ENCODE results near the gene SEC16A. TPM values are rescaled to one million over a fixed set of nuclear protein-coding genes. Genes with fewer than 3 reads are reported as not detected.
"Not testable (repeated sequence)": the region's sequence is repeated elsewhere in the genome, so short reads cannot be mapped to it uniquely, and the experiment has no call there.

The SEC16A gene
- polyA plus RNA-seq, 4 donors, result 50.7 to 72.4 (median 60.7) TPM

DNA sequence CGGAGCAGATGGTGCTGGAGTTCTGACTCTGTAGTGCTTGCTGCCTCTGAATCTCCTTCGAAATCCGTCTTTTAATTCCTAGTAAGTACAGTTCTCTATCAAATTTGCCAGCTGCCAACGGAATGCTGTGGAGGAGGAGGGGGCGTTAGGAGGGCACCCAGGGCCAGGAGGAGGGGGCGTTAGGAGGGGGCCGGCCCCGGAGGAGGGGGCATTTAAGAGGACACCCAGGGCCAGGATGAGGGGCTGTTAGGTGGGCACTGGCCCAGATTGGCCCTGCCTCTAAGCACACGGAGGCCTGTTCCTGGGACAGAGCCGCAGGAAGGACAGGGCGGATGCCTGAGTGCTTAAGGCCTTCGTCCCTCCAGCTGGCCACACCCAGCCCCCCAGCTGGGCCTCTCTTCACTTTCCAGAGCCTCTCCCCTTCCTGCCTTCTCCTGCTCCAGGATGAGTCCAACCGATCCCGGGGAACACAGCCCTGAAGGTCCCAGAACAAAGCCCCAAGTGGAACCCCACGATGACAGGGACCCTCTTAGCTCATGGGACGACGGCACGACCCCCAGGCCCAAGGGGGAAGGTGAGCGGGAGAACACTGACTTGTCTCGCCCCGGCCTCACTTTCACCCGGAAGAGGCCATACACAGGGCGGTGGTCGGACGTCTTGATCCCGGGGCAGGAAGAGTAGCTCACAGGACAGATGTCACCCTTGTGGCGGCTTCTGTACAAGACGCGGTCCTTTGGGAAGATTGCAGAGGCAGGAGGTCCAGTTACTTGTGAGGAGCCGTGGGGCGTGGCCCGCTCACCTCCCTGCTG, 53.0 kb downstream of the SEC16A start:
- DNase-seq (ENCODE audit: low read depth in 4 of 4, low spot score in 3 of 4), result no peak

DNA sequence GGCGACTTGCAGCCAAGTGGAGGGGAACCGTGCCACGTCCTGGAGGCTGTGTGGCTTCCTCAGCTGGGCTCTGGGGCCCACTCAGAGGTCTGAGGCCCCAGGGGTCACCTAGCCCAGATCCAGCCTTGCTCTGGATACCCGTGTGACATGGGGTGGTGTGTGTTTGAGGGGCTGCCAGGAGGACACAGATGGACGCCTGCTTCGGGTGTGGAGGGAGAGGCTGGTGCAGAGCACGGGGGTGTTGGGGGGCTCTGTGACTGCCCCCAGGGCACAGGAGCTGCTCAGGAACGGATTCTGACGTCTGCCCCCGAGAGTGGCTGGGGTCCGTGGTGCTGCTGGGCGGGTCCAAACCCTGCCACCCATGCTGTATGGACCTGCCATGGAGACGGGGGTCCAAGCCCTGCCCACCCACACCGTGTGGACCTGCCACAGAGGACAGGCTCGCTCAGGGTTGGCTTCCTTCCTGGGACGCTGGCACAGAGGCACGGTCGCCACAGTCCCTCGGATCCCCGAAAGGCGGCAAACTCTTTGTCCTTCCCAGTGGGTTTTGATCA, 53.7 kb downstream of the SEC16A start:
- no peak for DNase-seq (ENCODE audit: low read depth in 4 of 4, low spot score in 3 of 4)

DNA sequence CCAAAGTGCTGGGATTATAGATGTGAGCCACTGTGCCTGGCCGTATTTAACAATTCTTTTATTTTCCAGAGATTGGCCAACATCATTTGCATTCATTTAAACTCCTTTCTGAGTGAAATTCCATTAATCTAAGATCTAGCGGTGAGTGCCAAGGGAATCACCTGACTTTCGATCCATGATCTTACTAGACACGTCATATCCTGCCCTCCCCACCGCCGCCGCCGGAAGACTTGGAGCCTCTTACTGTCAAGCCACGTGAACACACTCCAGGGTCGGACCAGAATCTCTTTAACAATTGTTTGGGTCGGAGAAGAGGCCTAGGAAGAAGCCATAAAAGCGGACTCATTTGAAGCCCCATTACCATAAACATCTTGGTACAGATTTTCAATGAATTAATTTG, 56.1 kb downstream of the SEC16A start:
- no peak for DNase-seq (ENCODE audit: low read depth in 4 of 4, low spot score in 3 of 4)

DNA sequence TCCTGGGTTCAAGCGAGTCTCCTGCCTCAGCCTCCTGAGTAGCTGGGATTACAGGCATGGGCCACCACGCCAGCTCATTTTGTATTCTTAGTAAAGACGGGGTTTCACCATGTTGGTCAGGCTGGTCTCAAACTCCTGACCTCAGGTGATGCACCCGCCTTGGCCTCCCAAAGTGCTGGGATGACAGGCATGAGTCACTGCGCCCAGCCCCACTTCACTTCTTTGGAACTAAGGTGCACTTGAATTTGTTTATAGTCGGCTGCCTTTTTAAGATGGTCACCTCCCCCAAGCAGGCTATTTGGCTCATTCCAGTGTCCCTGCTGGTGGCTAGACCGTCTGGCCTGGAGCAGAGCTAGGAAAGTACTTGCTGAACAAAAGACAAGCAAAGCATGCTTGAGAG, 57.5 kb downstream of the SEC16A start:
- DNase-seq (ENCODE audit: low read depth in 4 of 4, low spot score in 3 of 4), result not testable (repeated sequence)

DNA sequence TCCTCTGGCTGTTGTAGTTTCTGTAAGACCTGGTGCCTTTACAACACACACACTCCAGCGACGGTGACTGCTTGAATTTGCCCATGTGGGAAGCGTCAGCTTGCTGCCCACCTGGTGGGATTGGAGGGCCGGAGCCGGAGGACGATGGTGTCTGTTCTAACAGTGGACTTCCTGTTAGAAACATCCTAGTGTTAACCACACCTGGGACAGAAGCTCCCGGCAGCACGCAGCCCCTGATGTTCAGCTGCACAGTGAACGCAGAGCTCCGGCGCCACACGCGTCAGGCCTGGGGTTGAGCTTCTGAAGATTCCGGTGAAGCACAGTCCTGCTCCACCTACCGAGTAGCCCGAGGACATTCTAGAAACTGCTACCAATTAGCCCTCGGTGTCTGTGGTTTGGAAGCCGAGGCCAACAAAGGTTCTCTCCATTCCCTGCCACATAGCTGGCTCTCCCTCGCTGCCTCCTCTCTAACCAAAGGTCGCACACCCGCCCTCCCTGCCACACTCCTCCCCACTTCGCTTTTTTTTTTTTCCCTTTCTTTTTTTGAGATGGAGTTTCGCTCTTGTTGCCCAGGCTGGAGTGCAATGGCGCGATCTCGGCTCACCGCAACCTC, 58.0 kb downstream of the SEC16A start:
- no peak for DNase-seq (ENCODE audit: low read depth in 4 of 4, low spot score in 3 of 4)

DNA sequence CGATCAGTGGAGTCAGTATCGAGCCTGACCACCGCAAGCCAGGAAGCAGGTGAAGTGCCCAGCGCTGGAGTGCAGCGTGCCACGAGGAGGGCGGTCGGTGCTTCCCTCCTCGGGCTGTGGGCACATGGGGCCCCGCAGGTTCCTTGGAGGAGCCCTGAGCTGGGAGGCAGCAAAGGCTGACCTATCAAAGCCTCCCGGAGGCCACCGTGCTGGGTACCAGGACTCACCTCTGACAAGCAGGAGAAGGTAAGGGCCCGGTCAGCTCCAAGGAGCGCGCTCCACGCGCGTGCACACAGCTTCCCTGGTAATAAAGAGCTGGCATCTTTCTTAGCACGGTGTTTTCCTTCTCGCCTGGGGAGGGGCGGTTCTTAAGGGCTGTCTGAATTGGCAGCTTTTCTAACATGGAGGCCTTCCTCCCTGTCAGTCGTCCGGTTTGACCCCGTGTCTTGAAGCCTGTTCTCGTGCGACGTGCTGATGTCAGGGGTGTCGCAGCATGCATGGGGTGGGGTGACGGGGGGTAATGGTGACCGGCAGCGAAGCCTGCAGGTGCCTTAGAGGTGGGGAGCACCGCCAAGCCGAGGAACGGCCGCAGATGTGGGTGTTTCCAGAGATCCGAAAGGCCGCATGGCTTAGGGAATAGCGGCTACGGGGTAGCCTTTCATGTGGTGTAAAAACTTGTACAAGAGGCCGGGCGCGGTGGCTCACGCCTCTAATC, 59.3 kb downstream of the SEC16A start:
- no peak for DNase-seq (ENCODE audit: low read depth in 4 of 4, low spot score in 3 of 4)

DNA sequence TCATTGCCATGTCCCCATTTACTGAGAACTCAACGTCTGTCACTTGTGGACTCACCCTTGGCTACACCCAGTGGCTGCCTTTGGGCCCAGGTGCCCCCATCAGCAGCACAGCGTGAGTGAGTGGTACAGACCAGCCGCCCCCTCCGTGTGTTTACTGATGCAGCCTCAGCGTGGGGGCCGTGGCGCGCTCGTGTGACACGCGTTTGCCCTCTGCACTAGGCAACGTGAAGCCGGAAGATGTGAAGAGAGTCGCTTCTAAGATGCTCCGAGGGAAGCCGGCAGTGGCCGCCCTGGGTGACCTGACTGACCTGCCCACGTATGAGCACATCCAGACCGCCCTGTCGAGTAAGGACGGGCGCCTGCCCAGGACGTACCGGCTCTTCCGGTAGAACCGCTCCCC, 60.0 kb downstream of the SEC16A start:
- DNase-seq (ENCODE audit: low read depth in 4 of 4, low spot score in 3 of 4), result no peak

DNA sequence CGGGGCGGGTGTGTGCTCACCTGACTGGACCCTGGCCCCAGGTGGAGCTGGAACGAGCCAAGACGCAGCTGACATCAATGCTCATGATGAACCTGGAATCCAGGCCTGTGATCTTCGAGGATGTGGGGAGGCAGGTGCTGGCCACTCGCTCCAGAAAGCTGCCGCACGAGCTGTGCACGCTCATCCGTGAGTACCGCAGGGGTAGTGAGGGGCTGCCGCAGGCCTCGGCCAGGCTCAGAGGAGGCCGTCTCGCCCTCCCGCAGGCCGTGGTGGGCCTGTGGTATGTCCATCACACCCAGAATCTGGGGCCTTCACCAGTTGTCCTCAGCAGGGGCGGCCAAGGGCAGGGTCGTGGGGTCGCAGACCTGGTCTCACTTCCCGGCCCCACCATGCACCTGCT, 61.0 kb downstream of the SEC16A start:
- DNase-seq (ENCODE audit: low read depth in 4 of 4, low spot score in 3 of 4), result no peak

DNA sequence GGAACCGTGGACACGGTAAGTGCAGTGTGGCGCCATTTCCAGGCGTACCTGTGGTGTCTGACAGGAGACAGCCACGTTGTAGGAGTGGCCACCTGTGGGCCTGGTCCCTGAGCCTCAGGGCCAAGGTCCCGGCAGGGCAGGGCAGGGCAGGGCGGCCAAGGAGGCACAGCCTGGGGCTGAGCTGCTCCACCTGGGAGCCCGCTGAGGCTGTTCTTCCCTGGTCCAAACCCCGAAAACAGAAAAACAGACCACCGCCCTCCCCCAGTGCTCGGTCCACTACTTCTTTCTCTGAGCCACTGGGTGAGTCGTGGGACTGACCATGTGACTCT, 63.8 kb downstream of the SEC16A start:
- DNase-seq (ENCODE audit: low read depth in 4 of 4, low spot score in 3 of 4), result no peak

DNA sequence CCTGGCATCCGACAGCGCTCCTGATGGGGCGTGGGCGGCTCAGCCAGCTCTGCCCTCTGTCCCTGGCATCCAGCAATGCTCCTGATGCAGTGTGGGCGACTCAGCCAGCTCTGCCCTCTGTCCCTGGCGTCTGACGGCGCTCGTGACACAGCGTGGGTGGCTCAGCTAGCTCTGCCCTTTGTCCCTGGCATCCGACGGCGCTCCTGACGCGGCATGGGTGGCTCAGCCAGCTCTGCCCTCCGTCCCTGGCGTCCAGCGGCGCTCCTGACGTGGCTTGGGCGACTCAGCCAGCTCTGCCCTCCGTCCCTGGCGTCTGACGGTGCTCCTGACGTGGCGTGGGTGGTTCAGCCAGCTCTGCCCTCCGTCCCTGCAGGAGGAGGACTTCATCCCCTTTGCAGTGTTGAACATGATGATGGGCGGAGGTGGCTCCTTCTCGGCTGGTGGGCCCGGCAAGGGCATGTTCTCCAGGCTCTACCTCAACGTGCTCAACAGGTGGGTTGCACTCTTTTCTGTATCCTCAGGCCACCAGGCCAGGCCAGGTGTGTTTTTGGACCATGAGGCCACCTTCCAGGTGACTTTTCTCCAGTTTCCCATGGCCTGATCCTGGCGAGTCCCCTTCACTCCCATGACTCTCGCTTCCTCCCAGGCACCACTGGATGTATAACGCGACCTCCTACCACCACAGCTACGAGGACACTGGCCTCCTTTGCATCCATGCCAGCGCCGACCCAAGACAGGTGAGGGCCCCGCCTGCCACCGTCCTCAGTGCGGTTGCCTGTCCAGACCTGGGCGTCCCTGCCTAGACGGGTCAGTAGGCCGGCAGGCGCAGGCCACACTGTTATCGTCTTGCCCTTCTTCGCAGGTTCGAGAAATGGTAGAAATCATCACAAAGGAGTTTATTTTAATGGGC, 64.4 kb downstream of the SEC16A start:
- DNase-seq (ENCODE audit: low read depth in 4 of 4, low spot score in 3 of 4), result no peak

DNA sequence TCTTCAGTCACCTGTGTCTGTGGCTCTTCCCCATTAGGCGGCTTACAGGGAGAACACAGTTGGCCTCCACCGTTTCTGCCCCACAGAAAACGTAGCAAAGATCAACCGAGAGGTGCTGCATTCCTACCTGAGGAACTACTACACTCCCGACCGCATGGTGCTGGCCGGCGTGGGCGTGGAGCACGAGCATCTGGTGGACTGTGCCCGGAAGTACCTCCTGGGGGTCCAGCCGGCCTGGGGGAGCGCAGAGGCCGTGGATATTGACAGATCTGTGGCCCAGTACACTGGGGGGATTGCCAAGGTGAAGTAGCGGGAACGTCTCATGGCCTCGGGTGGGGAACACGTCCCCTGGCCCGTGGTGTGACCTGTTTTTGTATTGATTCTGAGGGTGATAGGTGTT, 65.9 kb downstream of the SEC16A start:
- DNase-seq (ENCODE audit: low read depth in 4 of 4, low spot score in 3 of 4), result no peak

DNA sequence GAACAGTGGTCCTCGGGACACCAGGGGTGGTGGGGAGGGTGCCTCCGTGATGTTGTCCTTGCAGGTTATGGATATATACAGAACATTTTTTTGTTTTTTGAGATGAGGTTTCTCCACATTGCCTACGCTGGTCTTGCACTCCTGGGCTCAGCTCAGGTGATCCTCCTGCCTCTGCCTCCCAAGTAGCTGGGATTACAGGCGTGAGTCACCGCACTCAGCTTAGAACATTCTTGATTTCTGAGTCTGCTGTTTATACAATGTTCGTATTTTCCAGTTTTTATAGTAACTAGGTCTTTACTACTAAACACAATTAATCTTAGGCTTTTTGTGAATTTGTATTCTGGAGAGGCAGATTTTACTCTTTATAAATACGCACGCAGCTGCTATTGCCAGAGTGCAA, 66.4 kb downstream of the SEC16A start:
- DNase-seq (ENCODE audit: low read depth in 4 of 4, low spot score in 3 of 4), result no peak

DNA sequence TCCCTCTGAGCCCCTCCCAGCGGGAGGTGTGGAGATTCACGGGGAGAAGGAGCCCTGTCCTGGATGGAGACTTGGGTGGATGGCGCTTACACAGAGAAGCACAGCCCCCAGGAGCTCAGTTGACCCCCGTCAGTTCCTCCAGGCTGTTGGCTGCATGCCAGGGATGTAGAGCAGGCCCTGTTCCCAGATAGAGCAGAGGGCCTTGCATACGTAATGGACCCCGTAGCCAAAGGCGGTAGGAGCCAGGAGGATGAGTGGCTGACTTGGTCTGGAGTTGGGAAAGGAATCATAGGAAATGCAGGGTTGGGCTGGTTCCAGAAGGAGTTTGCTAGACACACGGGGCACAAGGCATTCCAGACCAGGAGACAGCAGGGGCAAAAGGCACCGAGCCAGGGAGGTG, 69.9 kb downstream of the SEC16A start:
- DNase-seq (ENCODE audit: low read depth in 4 of 4, low spot score in 3 of 4), result no peak

DNA sequence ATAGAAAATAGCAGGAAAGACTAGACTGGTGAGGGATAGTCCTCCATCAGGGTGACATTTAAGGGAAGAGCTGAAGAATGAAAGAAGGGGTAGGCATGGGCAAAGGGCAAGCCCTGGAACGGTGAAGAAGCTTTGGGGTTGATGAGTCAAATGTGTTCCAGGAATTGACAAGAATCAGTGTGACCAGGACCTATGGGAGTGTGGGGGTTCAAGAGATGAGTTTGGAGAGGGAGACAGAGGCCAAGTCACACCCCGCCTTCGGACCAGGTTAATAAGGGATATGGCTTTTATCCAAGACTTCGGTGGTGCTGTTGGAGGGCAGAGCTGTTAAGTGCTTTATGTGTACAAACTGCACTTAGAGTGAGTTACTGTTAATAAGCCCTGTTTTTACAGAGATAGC, 71.5 kb downstream of the SEC16A start:
- no peak for DNase-seq (ENCODE audit: low read depth in 4 of 4, low spot score in 3 of 4)

DNA sequence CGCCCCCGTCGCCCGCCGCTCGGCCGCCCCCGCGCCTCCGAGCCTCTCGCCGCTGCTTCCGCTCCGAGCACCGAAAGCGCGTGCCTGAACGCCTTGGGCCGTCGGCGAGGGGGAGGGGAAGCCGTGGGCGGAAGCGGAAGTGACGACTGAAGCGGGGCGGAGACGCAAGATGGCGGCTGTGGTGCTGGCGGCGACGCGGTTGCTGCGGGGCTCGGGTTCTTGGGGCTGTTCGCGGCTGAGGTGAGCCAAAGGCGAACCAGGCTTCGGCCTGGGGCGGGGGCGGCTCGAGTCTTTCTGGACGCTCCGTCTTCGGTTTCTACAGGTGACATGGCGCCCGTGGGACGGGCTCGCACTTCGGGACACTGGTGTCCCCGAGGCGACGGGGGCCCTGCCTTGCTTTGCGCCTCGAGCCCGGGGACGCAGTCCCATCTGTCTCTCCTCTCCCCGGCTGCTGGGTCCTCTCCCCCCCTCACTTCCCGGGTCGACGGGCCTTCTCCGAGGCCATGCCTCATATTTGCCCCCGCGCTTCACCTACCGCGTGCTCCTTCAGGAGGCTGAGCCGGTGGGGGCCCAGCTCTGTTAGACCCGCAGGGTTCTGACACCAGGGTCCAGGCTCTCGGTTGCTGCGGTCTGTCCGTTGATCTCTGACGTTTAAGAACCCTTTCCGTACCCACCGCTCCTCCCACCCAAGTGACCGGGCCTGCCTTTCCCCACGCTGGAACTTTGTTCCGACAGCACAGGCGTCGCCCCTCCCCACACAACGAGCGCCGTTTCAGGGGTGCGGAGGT, 72.1 kb downstream of the SEC16A start, which contains the start of the genes ENTR1 and PMPCA:
ENTR1 (minus strand) TSS at position 115 of the 788 bp plus-strand sequence. CDS start 217 bp downstream, outside the sequence.
PMPCA (plus strand) TSS at position 159 of the 788 bp plus-strand sequence; CDS start at position 170, 11 bp downstream.
- peak; percentile 71 to 83 (median 76) for DNase-seq (ENCODE audit: low read depth in 4 of 4, low spot score in 3 of 4)

DNA sequence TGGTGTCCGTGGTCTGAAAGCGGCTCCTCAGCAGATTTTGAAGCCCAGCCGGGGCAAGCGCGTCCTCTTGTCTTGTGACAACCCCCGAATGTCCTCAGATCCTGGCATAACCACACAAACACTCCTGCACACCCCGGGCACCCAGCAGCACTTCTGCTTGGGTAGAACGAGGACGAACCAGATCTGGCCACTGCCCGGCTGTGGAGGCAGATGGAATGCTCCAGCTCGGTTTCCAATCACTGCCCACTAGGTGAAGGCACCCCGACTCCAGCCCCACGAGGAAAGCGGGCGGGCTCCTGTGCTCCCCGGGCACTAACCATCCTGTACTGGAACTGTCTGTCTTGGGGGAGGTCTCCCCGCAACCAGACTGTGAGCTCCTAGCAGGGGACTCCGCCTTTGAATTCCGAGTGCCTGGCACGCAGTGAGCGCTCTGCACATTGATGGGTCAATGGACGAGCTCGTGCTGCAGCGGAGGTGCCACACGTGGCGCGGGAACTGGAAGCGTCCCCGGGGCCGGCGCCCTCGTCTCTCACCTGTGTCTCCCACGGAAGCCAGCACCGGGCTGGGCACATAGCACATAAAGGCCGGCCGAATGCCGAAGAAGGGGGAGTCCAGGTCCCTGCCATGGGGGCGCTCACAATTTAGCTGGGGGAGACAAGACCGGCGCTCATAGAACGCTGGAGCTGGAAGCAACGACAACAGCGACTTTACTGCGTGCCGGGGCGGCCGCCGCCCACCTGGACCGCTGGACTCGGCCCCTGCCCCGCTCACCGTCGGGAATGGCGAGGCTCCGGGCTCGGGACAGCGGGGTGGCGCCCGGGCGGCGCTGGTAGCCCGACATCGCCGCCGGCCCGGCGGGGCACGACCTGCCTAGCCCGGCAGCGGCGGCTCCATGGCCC, 73.0 kb downstream of the SEC16A start:
- DNase-seq (ENCODE audit: low read depth in 4 of 4, low spot score in 3 of 4), result no peak

DNA sequence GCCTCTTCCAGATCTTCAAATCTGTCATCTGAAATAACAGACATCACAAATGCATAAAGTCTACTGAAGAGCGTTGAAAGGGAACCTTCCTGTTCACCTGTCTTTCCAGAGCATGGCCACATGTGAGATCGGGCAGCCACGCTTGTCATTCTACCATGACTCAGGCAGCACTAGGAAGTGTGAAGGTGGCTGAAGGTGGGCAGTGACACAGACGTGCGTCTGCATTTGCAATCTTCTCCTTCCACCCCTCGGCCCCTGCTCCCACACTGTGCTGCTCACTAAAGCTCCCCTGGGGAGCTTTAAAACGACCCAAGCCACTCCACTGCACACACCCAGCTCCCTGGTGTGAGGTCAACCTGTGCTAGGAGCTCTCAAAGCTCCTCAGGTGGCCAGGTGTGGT, 74.9 kb downstream of the SEC16A start:
- no peak for DNase-seq (ENCODE audit: low read depth in 4 of 4, low spot score in 3 of 4)

DNA sequence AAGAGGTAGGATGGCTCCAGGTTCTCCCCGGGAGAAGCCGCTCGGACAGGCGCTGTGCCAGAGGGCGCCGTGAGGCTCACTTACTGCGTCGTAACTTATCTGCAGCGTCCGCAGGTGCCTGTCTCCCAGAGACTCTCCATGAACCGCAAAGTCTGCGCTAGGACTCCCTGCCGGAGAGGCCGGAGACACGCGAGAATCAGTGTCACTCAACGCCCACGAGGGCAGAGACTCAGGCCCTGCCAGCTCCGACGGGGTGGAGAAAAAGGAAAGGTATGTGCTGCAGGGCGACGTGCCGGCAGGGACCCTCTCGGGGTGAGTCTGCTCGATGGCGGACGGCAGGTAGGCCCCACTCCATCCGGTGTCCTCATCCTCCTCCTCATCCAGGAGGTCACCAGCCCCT, 75.8 kb downstream of the SEC16A start:
- DNase-seq (ENCODE audit: low read depth in 4 of 4, low spot score in 3 of 4), result not testable (repeated sequence)
